Stimulated activated CD4-positive, alpha-beta T cell treated with anti-CD3 and anti-CD28 coated beads, Interleukin-12 subunit alpha, Interleukin-12 subunit beta, amount 100 ng/mL, for 24 hours (primary cell): ENCODE measurements around the gene ZNF385C.

Experiments
- DNase-seq, 2 experiments: peaks; one replicate each; pipeline ENCODE4 v3.0.0-alpha.2; 2020; ENCODE audit warnings: low read depth in 2 of 2

ZNF385C gene

DNA sequence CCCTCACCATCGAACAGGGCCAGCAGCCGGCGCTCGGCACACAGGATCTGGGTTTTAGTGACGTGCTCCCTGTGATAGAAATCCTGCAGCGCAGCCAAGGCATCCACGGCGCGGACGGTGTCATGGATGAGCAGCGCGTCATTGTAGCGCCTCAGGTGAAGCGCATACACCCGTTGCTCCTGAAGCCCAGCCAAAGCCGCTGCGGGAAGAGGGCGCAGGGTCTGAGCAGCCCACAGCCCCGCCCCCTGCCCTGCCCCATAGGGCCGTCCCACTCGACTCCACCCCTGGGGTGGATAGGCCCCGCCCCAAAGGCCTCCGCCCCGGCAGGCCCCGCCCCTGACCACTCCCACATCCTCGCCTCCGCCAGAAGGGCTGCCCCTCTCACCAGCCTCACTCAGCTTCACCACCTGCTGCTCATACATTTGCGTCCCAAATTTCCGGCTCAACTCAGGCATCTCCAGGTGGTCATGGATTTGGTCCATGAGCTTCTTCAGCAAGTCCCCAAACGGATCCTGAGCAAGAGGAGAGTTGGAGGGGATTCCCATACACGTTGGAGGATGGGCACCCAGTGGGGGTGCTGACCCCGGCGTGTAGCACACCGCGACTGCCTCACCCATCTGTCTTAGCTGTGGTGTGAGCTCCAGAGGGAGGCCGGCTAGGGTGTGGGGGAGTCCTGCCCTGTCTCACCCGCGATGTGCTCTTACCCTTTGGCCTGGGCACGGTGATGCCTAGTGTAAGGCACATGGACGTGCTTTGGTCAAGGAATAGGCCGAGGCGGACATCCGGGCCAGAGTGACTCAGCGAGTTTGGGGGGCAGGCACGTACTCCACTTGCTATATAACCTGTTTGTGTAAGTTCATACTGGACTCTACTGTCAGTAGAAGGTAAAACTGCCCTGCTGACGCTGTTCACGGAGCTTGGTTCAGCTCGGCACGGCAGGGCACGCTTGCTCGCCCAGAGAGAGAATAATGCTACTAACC lies 9.6 kb upstream of the ZNF385C start:
- DNase-seq: peak; percentile 85 to 92

DNA sequence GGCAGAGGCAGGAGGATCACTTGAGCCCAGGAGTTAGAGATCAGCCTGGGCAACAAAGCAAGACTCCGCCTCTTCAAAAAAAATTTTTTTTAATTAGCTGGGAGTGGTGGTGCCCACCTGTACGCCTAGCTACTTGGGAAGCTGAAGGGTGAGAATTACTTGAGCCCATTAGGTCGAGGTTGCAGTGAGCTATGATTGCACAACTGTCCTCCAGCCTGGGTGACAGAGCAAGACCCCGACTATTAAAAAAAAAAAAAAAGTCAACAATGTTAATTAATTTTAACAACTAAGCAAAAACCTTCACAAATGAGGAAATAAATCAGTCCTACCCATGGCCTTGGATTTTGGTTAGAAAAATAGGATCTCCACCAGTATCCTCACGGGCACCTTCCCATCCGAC lies 8.9 kb upstream of the ZNF385C start:
- DNase-seq: no peak

DNA sequence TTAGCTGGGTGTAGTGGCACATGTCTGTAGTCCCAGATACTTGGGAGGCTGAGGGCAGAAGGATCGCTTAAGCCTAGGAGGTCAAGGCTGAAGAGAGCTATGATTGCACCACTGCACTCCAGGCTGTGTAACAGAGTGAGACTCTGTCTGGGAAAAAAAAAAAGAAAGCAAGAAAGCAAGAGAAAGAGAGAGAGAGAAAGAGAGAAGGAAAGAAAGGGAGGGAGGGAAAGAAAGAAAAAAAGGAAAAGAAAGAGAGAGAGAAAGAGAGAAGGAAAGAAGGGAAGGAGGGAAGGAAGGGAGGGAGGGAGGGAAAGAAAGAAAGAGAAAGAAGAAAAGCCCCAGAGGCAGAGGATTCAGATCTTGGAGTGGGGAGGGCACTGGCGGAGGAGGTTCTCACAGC lies 7.7 kb upstream of the ZNF385C start:
- no peak for DNase-seq

DNA sequence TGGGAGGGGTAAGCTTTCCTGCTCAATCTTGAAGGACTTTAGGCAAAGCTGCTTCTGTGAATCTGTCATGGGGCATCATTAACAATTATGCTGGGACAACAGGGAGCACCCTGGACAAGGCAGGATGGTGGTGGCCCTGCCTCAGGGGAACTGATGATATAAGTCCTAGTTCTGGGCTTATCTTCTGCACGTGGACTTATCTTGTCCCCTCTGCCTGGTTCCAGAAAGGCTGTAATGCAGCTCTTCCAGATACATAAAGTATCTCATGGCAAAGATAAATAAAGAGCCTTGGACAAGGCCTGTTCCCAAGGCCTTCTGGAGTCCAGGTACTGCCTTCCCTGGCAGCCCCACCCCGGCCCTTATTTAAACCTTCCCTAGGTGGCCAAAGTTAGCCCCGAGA lies 6.0 kb upstream of the ZNF385C start:
- DNase-seq: no peak

DNA sequence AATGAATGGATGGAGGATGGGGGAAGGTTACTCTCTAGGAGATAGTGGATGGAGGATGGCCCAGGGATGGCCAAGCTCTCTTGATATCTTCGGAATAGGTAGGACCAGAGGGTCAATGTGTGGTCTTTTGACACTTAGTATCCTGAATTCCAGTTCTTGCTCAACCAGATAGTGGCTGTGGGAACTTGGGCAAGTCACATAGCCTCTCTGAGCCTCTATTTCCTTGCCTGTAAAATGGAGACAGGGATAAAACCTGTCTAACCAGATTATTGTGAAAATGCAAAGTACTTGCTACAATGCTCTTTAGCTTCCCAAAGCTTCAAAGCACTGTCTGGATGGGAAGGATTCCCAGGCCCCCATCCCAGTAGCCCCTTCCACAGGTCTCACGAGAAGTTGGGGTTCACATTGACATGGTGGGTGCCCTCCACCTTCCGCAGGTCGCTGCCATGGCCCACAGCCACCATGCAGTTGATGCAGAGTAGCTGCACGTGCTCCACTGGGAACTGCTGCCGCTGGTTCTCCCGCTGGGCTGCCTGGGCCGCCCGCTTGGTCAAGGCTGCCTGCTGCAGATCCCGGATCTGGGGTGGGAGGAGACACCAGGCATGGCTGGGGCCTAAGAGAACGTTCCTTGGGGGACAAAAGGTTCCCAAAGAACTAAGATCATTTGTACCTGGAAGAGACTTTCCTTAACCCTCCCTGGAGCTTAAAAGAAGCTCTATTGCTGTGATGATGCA lies 5.1 kb upstream of the ZNF385C start:
- DNase-seq: no peak

DNA sequence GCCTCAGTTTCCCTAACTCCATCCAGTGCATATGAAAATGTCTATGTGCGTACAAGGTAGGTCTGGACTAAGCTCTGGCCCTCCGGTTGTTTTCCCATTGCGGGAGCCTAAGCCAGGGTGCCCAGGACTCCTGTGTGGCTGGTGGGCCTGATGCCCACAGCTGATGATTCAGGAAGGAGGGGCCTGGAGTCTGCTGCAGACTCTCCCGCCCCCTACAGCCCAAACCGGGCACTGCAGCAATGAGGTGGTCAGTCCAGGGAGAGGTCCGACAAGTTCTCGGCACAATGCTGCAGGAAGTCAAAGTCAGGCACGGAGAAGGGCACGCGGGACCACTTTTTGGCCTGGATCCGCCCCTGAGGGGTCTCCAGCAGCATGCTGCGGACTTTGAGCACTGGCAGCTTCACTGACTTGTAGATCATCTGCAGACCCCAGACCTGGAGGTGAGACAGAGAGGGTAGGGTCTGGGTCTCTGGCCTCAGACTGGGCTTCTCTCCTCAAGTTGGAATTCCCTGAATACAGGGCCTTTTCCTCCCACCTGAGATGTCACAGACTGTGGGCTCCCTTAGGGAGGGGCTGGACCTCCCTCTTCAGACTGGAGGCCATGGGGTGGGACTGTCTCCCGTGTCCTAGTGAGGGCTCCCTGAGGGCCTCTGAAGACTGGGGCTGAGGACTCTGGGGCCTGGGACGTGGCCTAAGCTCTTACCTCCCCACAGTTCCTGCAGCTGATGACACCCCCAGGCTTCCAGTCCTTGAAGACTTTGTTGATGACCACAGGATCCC lies 3.4 kb upstream of the ZNF385C start:
- peak; percentile 28 to 75 for DNase-seq

DNA sequence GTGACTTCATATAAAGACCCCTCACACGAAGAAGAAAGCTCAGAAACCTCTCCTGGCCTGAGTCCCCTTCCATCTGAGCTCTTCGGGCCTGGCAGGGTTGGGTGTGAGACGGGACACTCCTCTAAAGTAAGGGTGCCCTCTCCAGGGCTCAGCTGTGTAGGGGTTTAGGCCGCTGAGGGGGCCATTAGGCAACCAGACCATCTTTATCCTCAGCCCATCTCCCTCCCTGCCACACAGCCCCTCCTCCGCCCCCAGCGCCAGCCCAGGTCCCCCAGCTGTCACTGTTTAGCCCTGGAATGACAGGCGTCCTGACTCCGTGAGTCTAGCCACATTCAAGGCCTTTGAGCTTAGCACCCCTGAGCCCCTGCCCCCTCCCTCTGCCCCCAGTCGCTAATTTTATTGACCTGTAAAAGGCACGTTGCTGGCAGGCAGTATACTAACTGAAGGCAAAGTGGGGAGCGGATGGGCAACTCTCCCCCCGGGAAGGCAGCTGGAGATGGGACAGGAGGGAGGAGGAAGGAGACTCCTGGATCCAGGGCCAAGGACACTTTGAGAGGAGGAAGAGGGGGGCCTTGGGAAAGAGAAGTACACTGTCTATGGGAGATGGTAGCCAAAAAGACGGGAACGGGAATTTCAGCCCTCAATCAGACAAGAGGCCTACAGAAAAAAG lies 592 bp upstream of the ZNF385C start:
- DNase-seq: no peak

DNA sequence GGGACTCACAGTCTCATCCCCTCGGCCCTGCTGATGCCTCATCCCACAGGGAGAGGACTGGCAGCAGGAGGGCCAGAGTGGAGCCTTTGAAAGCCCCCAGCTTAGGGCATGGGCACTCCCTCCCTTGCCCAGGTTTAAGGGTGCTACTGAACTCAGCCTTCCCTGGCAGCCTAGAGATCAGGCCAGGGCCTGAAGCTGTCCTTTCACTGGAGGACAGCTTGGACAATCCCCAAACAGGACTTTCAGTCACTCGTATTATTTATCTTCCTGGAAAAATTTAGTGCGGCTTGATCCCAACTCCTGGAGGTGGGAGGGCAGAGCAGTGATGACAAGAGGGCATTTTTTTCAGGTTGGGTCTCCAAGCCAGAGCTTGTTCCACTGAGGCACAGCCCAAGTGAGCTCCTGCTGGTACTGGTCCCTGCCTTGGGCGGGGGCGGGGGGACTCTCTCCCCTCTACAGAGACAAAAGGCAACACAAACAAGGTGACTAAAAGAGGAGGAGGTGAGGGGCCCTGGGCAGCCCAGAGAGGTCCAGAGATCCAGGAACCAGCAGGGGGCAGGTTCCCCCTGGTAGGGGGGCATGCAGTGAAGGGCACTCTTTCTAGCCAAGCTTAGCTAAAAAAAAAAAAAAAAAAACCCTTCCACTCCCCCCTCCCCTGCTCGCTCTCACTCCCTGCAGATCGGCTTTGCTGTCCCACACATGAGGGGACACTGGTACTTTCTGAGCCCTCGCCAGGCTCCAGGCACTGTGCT lies 1.7 kb downstream of the ZNF385C start:
- DNase-seq: no peak

DNA sequence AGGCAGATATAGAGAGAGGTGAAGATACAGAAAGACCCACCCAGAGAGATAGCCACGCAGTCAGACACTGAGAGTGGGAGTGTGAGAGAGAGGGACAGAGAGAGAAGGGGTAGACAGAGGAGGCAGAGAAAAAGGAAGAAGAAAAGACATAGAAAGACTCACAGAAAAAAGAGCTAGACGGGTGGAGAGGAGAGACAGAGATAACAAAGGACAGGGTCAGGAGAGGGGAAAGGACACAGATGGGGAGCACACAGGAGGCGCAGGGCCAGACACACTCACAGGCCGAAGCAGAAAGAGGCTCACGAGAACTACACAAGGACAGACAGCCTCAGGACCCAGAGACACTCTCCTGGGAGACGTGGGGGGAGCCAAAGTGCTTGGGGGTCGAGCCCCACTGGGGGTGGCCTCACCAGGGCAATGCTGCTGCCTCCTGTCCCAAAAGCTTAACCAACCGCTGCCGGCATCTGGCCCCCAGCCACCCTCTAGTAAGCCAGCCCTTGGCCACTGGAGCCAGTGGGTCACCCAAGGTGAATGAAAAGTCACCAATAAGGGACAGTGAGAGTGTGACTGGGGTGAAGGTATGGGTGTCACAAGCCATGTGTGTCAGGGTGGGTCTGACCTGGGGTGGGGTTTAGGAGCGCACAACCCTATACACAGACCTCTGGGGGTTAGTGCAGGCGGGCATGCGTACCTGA lies 3.8 kb downstream of the ZNF385C start:
- DNase-seq: no peak

DNA sequence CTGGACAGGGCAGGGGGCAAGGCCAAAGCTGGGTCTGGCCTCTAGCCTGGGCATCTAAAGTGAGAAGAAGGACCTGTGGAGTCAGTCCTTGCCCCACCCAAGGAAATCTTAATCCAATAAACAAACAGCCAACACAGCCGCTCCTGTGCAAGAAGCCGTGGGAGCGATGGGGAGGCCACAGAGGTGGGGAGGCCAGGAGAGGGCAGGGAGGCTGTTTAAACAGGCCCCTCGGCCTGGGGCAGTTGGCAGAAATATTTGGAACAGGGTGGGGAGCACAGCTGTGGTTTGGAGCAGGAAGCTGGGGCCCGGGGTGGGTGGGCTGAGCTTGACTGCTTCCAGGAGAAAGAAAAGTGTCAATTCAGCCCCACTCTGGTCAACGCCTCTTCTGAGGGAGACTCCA lies 5.3 kb downstream of the ZNF385C start:
- no peak for DNase-seq

DNA sequence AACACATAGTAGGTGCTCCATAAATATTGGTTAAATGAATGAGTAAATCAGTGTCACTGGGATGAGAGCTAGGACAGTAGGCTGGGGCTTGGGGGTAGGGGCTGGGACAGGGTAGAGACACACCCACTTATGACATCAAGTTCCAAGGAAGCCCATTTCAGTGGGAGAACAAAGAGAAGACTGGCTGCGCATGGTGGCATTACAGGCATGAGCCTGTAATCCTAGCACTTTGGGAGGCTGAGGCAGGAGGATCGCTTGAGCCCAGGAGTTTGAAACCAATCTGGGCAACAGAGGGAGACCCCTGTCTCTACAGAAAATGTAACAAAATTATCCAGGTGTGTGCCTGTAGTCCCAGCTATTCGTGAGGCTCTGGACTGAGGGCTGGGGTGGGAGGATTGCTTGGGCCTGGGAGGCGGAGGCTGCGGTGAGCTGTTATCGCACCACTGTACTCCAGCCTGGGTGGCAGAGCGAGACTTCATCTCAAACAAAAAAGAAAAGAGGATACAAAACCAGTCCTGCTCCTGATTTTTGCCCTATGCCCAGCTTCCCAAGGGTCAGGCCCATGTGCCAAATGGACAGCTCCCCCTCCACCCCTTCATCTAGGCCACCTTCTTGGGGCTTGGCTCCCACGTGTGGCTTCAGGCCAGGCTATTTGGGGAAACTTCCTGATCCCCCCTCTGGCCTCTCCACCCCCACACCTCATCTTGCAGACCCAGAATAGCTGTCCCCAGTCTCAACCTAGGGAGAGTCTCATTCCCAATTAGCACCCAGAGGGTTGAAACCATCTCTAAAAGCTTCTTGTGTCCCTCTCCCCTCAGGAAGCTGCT lies 7.1 kb downstream of the ZNF385C start:
- DNase-seq: no peak

DNA sequence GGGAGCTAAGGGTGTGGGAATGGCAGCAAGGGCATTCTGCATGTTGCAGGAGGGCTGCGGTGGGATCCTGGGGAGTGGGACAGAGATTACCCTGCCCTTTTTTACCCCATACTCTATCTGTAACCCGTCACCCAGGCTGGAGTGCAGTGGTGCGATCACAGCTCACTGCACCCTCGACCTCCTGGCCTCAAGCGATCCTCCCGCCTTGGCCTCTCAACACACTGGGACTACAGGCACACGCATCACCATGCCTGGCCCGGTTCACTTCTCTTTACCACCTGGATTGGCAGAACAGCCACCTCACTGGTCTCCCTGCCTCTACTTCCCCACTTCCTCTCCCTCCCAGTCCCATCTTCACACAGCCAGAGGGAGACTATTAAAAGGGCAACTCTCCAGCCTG lies 9.5 kb downstream of the ZNF385C start:
- DNase-seq: no peak

DNA sequence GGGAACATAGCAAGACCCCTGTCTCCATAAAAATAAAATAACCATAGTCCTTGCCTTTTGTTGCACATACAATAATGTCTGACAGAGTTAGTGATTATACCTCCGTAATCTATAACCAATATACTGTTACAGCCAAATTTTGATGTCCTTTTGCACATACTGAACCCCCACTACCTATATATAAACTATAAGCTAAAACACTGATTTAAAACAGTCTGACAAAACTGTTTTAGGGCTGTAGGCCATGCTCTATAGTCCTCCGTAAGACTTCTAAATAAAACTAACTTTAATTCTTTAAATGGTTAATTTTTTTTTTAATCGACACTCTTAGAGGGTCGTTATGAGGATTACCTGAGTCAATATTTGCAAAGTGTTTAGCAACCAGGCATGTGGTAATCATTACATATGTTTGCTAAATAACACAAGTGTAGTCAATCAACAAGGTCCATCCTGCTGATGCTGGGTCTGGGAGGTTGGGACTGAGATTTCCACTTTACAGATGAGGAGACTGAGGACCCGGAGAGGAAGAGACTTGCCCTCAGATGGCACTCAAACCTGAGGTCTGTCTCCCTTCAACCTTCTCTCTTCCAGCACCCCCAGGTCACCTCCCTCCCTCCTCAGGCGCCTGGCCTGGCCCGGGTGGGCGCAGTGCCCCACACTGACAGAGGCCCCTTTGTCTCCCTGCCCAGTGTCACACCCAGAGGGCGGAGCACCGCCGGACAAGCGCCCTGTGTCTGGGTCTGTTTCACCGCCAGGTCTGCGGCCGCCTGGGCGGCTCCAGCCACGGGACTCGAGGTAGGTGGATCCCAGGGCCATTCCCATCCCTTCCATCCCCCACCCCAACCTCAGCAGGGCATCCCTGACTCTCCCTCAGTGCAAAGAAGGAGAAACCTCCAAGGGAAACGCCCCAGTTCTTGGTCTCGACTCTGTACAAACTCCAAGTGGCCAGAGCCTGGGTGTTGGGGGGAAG lies 10.3 kb downstream of the ZNF385C start:
- no peak for DNase-seq

DNA sequence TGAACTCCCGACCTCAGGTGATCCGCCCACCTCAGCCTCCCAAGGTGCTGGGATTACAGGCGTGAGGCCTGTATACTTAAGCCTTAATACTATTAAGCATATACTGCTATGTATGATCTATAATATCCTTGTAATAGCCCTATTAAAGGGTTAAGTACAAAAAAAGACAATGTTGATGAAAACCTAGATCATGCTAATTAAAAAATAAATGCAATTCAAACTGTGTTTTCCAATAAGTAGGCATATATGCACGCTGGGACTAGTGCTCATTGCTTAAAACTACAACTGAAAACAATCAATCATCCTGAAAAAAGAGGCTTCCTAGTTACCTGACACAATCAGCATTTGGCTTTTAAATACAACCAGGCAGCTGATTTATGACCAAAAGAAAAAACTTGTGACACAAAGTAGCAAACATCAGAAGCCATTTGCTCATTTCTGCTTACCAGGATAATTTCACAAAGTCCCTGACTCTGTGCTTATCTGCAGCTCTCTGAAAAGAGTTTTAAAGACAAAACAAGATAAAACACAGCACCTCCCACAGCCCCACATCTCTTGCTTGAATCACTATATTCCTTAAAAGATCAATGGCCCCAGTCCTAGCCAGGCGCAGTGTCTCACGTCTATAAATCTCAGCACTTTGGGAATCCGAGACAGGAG lies 11.1 kb downstream of the ZNF385C start:
- DNase-seq: no peak

DNA sequence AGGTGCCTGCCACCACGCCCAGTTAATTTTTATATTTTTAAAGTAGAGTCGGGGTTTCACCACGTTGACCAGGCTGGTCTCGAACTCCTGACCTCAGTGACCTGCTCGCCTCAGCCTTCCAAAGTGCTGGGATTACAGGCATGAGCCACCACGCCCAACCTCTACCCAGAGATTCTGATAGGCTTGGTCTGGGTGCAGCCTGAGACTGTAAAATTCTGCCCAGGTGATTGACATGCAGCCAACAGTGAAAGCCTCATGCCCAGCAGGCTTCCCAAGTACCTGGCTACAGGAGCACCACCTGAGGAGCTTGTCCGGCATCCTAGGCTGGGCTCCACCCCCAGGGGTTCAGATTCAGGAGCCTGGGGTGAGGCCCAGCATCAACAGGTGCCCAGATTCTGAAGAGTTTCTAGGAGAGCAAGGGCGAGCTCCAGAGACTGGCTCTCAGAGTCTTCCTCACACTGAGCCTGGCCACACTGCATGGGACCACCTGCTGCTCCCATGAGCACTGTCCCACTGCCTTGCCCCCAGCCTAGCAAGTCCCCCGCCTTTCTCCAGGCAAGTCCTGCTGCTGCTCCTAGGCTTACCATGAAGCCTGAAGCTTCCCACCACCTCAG lies 16.6 kb downstream of the ZNF385C start:
- DNase-seq: no peak

DNA sequence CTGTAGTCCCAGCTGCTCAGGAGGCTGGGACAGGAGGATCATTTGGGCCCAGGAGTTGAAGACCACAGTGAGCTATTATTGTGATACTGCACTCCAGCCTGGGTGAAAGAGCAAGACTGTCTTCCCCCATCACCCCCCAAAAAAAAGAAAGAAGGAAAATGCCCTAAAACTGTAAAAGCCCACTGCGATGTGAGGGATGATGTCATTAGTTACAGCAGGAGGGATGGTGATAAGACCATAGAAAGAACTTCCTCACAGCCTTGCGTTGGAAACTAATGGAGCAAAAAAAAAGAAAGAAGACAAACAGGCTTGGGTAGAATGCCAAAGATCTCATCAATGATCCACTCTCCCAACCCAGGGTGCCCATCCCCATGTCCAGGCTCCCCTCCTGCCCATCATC lies 18.7 kb downstream of the ZNF385C start:
- no peak for DNase-seq

DNA sequence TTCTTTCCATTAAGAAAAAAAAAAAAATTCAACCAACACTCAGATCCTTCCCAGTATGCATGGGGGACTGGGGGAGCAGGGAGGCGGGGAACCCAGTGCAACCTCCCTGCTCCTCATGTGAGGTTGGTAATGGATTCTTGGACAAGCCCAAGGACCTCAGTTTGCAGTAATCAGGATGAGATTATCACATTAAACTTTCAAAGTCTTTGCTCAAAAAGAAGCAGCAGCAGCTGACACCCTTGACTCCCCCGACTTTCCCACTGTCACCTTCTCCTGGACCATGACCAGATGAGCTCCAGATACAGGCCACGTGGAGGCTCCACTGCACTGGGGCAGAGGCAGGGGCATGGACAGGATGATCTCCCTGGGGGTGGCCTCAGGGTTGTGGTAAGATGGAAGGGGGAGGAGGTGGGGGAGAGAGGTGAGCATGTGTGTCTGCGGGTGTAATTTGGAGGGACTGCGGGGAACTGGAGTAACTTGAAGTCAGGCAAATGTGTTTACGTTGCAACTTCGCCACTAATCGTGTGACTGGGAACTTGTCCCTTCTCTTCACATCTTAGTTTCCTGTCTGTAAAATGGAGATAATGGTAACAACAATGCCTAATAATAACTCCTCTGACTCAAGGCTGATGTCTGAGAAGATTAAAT lies 19.8 kb downstream of the ZNF385C start:
- no peak for DNase-seq
